Measurements from ENCODE around the gene MGMT.

MGMT gene

DNA sequence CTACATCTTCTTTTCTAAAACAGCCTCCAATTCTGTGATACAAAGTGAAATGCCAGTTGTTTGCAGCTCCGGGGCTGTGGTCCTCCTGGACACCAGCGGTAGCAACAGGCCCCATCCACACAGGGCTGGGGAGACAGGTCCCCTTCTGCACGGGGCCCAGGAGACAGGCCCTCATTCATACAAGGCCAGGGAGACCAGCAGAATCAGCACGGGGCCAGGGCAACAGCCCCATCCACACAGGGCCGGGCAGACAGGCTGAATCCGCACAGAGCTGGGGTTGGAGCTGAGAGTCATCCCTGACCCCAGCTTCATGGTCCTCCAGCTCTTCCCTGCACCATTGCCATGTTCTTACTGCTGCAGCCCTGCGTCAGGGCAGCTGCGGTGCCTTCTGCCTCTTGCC, 238.6 kb downstream of the MGMT start:
- no peak for DNase-seq (ENCODE audit: low read depth in 4 of 4, low spot score in 1 of 4)

GRCh38 chr10:129706081-129706480, 239.0 kb downstream of the MGMT start:
- no peak for DNase-seq (ENCODE audit: low read depth in 4 of 4, low spot score in 1 of 4)

DNA sequence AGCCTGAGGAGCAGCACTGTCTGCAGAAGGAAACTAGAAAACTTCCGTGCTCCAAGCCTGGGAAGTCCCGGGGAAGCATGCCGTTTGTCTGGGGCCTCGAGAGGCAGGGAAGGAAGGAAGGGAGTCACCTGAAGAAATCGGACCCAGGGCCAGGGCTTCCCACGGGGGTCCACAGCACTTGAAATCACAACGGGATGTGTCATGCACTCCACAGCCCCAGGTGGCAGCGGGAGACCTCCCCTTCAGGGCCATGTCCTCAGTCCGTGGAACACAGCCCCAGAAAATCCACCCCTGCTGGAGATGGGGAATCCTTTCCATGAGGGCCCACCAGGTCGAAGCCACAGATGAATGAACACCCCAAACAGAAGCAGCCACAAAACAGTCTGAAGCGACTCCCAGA, 239.5 kb downstream of the MGMT start:
- no peak for DNase-seq (ENCODE audit: low read depth in 4 of 4, low spot score in 1 of 4)

DNA sequence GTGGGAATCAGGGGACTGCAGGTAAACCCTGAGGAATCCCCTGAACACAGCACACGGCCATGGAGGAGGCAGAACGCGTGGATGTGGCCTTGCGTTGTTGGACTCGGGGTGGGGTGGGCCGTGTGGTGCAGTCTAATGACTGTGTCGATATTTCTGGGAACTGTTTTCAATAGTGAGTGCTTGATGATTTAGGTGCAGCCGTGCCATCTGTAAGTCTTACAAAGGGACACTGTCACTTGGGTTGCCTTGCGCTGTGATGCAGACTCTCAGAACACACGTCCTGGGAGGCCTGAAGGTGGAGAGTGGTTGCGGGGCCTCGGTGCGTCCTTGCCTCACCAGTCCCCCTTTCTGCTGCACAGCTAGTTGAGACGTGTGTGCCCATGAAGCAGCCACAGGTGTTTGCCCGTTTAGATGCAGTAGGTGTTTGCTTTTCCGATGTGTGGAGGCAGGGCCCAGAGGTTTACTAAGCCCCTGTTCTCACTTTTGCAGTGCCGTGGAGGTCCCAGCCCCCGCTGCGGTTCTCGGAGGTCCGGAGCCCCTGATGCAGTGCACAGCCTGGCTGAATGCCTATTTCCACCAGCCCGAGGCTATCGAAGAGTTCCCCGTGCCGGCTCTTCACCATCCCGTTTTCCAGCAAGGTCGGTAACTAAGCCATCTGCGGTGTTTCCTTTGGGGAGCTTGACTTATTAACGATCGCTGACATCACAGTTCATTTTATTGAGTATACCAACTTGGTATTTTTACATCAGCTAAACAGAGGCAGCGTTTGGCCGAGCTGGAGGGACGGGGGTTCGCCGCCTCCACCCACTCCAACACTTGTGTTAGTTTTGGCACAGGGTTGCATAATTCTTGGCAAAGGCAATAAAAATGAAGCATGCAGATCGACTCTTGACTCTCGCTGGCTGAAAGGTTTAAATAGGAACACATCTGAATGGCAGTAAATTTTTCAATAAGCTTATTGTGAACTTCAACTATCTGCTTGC, 240.7 kb downstream of the MGMT start:
- DNase-seq (ENCODE audit: low read depth in 4 of 4, low spot score in 1 of 4): no peak

- DNase-seq (ENCODE audit: low read depth in 4 of 4, low spot score in 1 of 4): no peak
Measured at GRCh38 chr10:129709101-129709500, 242.1 kb downstream of the MGMT start.

DNA sequence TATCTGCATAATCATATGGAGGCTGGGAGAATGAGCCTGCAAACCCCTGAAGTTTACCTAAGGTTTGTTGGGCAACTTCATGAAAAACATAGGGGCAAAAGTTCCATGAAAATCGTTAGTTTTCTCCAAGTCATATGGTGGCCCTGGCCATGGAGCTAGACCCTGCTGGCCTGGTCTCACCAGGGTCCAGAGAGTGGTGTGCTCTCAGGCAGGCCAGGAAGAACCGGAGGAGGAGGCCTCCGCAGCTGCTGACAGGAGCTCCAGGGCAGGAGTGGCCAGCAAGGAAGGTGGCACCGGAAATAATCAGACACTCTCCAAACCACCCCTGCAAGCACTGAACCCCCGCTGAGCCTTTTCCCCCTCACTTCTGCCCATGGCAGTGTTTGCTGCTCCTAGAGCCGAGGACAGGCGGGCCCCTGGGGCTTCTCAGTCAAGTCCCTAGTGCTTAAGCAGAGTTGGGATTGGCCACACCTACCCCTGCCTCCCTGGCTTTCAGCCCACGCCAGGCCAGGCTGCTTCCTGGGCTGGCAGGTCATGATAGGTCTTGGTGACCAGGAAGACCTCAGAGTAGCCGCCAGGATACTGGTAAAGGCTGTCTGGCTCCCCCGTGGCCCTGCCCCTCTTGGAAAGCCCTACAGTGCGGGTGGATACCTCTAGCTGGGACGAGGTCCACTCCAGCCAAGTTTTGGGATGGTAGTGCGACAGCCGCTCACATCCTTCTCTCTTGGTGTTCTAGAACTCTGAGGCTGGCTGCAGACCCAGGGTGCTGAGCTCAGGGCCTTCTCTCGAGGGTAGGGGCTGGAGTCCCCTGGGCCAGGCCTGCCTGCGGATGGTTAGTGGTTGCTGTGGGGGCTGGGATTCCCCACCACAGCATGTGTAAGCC, 242.8 kb downstream of the MGMT start:
- DNase-seq (ENCODE audit: low read depth in 4 of 4, low spot score in 1 of 4): no peak

DNA sequence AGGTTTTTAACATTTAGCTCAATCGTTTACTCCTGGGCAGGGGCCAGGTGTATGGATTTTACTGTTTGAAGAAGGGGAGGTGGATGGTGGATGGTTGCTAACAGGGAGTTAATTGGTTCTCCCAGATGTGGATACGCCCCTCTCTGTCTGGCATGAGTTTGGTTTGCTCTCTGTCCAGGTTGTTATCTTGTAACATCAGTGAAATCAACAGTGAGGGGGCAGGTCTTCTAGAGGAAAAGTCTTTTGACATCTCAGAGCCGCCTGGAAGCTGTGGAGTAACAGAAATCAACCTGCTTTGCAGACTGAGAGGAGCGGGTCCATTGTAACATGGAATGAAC, 243.4 kb downstream of the MGMT start:
- DNase-seq (ENCODE audit: low read depth in 4 of 4, low spot score in 1 of 4): no peak

GRCh38 chr10:129711291-129711690, 244.2 kb downstream of the MGMT start:
- no peak for DNase-seq (ENCODE audit: low read depth in 4 of 4, low spot score in 1 of 4)

DNA sequence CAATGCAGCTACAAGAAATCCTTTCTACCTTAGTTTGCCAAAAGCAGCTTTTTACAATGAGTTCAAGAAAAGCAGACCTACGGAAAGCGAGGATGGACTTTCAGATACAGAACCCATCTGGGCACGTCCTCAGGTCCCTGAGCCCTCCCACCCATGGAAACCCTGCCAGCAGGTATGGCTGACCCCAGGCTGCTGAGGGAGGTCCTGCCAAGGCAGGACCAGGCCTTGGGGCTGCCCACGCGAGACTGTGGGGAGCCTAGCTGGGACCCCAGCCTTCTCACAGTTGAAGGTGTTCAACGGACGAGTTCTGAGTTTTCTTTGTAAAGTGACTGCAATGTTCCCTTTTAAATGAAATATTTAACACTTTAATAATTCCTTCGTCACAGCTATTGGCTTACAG, 245.0 kb downstream of the MGMT start:
- DNase-seq (ENCODE audit: low read depth in 4 of 4, low spot score in 1 of 4): no peak

GRCh38 chr10:129713659-129714265, 246.7 kb downstream of the MGMT start:
- DNase-seq (ENCODE audit: low read depth in 4 of 4, low spot score in 1 of 4): no peak

DNA sequence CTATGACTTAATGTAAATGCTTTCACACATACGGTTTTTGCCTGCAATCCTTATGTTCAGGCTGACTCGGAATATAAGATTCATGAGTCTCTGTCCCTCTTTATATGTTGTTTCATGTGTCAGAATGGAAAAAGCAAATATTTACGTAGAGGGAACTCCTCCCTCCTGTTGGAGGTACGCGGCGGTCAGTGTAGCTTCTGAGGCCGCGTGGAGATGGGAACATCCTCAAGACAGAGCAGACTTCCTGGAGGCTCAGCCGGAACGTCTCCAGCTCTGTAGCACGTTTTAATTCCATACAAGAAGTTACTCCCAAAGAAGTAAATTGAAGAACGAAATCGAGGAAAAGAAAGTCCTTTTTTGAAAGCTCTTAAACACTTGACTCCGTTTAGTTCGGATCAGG, 248.8 kb downstream of the MGMT start:
- DNase-seq (ENCODE audit: low read depth in 4 of 4, low spot score in 1 of 4): no peak

GRCh38 chr10:129716211-129716681, 249.2 kb downstream of the MGMT start:
- no peak for DNase-seq (ENCODE audit: low read depth in 4 of 4, low spot score in 1 of 4)

GRCh38 chr10:129716881-129717280, 249.8 kb downstream of the MGMT start:
- no peak for DNase-seq (ENCODE audit: low read depth in 4 of 4, low spot score in 1 of 4)

- DNase-seq (ENCODE audit: low read depth in 4 of 4, low spot score in 1 of 4): no peak
Measured at GRCh38 chr10:129717816-129718547, 250.9 kb downstream of the MGMT start.

DNA sequence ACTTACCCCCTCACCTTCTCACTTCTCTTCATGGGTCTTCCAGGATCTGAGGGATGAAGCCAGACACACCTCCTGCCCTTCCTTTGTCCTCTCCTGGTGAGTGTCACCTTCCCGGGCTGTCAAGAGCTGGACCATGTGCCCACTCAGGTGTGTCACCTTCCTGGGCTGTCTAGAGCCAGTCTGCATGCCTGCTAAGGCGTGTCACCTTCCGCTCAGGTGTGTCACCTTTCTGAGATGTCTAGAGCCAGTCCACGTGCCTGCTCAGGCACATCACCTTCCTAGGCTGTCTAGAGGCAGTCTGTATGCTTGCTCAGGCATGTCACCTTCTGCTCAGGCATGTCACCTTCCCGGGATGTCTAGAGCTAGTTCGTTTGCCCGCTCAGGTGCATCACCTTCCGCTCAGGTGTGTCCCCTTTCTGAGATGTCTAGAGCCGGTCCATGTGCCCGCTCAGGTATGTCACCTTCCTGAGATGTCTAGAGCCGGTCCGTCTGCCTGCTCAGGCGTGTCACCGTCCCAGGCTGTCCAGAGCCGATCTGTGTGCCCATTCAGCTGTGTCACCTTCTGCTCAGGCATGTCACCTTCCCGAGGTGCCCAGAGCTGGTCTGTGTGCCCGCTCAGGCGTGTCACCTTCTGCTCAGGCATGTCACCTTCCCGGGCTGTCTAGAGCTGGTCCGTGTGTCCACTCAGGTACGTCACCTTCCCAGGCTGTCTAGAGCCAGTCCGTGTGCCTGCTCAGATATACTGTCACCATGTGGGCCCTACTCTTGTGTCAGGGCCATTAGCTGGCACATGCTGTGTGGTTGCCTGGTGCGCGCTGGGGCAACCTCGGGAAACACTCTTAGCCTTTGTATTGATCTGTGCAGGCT, 251.7 kb downstream of the MGMT start:
- DNase-seq (ENCODE audit: low read depth in 4 of 4, low spot score in 1 of 4): no peak

DNA sequence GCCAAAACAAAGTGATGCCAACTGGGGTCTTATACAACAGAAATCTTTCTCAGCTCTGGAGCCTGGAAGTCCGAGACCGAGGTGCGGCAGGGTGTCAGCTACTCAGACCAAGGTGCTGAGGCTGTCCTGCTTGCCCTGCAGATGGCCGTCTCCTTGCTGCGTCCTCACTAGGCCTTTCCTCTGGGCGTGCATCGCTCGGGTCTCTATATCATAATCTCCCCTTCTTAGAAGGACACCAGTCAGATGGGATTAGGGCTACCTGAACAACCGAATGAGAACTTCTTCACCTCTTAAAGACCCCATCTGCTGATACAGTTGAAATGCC, 252.3 kb downstream of the MGMT start:
- DNase-seq (ENCODE audit: low read depth in 4 of 4, low spot score in 1 of 4): no peak

- DNase-seq (ENCODE audit: low read depth in 4 of 4, low spot score in 1 of 4): no peak
Measured at GRCh38 chr10:129719889-129720590, 253.0 kb downstream of the MGMT start.

- no peak for DNase-seq (ENCODE audit: low read depth in 4 of 4, low spot score in 1 of 4)
Measured at GRCh38 chr10:129725011-129725410, 258.0 kb downstream of the MGMT start.

DNA sequence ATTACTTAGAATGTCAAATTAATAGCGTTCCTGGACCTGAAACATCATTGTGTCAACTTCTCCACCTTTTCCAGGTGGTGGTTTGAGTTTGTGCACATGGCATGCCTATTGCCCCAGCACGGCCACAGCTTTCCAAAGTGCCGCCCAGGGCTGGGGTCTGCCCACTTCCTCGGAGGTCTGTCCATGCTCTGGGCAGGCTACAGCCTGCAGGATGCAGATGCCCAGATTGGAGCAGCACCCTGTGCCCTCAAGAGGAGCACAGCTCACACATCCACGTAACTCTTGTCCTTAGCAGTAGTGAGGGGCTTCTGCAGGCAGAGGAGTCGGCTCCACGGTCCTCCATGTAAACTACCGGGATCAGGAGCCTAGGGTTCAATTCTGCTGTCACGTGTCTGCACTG, 258.4 kb downstream of the MGMT start:
- DNase-seq (ENCODE audit: low read depth in 4 of 4, low spot score in 1 of 4): no peak
